ENCODE data around the gene FKBP1A. TPM values are rescaled to one million over a fixed set of nuclear protein-coding genes. Genes with fewer than 3 reads are reported as not detected.

Gene FKBP1A
- total and polyA plus RNA-seq, 2 donors (not counting 3 experiments of a cell fraction or from before 2014, with no cell fraction given): 968 to 1,972 TPM

DNA sequence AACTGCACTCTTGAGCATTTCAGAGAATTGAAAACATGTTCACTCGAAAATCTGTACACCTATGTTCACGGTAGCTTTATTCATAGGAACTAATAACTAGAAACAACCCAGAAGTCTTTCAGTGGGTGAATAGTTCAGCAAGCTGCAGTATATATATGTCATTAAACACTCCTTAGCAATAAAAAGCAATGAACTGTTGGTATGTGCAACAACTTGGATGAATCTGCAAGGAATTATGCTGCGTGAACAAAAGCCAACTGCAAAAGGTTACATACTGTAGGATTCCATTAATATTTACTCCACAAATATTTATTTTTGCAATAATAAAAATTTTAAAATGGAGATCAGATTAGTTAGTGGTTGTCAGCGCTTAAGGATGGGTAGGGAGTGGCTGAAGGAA, 22.1 kb upstream of the FKBP1A start:
- DNase-seq (ENCODE audit: low read depth, low spot score) (no peak), FAIRE-seq (no peak)
- Histone ChIP-seq H3K27ac (ENCODE audit: insufficient read depth, low read depth, low read length) (no peak overlapping the region), H3K9me1 (replicated peaks; ENCODE audit: control insufficient read depth, extremely low read depth, insufficient read depth, low read length) (no peaks in the 10 kb centered on the region), H3K4me1 (ENCODE audit: control insufficient read depth, extremely low read depth, insufficient read depth, low read length) (peaks cover 31% of the 10 kb centered on the region), H2AFZ (ENCODE audit: low read depth, low read length) (no peak overlapping the region), H3K27me3 (ENCODE audit: control insufficient read depth in 2 of 2, insufficient read depth in 2 of 2, low read length in 2 of 2) (no peaks in the 10 kb centered on the region), H3K79me2 (ENCODE audit: control insufficient read depth, insufficient read depth, low read length) (no peaks in the 10 kb centered on the region), H4K20me1 (replicated peaks; ENCODE audit: control insufficient read depth, extremely low read depth, insufficient read depth, low read length) (no peaks in the 10 kb centered on the region), H3K9ac (replicated peaks; ENCODE audit: extremely low read depth, insufficient read depth, low read length) (no peak overlapping the region), H3K36me3 (ENCODE audit: control insufficient read depth in 2 of 2, extremely low read depth in 1 of 2, insufficient read depth in 2 of 2, low read length in 2 of 2) (no peaks in the 10 kb centered on the region), H3K4me3 (replicated peaks in 1 of 3; ENCODE audit: insufficient read depth in 1 of 3, low read depth in 1 of 3, low read length in 3 of 3) (no peak overlapping the region), H3K9me3 (replicated peaks; ENCODE audit: control insufficient read depth, insufficient read depth, low read length) (no peaks in the 10 kb centered on the region), H3K4me2 (ENCODE audit: insufficient read depth, low read length) (no peak overlapping the region)
- no peak for TF ChIP-seq FOS (IDR thresholded peaks at IDR 0.05; ENCODE audit: borderline replicate concordance, insufficient read depth, low read length)
- TF ChIP-seq EZH2 (IDR thresholded peaks at IDR 0.05; ENCODE audit: borderline replicate concordance, low read depth, low read length, severe bottlenecking): no peak
- TF ChIP-seq JUN (IDR thresholded peaks at IDR 0.05; ENCODE audit: borderline replicate concordance, insufficient read depth, insufficient read length, low read depth): no peak
- TF ChIP-seq MYC (IDR thresholded peaks at IDR 0.05; ENCODE audit: low read depth, low read length): no peak
- no peak for TF ChIP-seq POLR2A (IDR thresholded peaks at IDR 0.05; ENCODE audit: low read depth, low read length)
- no peak for TF ChIP-seq CTCF (IDR thresholded peaks at IDR 0.05; ENCODE audit: extremely low read depth in 1 of 2, insufficient read depth in 1 of 2, low read depth in 1 of 2, low read length in 2 of 2)
- TF ChIP-seq MAX (IDR thresholded peaks at IDR 0.05; ENCODE audit: insufficient read depth, insufficient read length): no peak
- TF ChIP-seq POLR2AphosphoS5 (IDR thresholded peaks at IDR 0.05; ENCODE audit: insufficient read depth, low read depth, low read length): no peak
- TF ChIP-seq GATA2 (IDR thresholded peaks at IDR 0.05; ENCODE audit: insufficient read depth, insufficient read length, low read depth, low read length): no peak
- ChIA-PET CTCF (interaction anchor here (0.9 to 2.0 kb wide), 2 partner anchors 9 to 15 kb away, joined by 4 read pairs; no protein-coding TSS in a partner anchor), POLR2A (no interaction called here)
- dilution Hi-C loops (cut with MboI; ENCODE audit: extremely low pct_ligation_motif_present, low sequenced_read_pairs) (no loop called here), intact Hi-C loops (cut with micrococcal nuclease) (no loop called here)
- no TSS peak for BruUV-seq (replicated peaks)

All from endothelial cell of umbilical vein (primary cell).